Measurements from ENCODE around the gene GRM8.

- TF ChIP-seq ESRRG (CRISPR knock-in tag; IDR thresholded peaks at IDR 0.05) (no peak), CREB5 (CRISPR knock-in tag; IDR thresholded peaks at IDR 0.05; ENCODE audit: low read depth) (no peak), TSHZ2 (CRISPR knock-in tag; IDR thresholded peaks at IDR 0.05) (no peak; the same call in 1 of the 2 replicates), OSR1 (CRISPR knock-in tag; IDR thresholded peaks at IDR 0.05) (no peak), TCF4 (CRISPR knock-in tag; IDR thresholded peaks at IDR 0.05; ENCODE audit: borderline replicate concordance) (no peak), POU6F1 (CRISPR knock-in tag; IDR thresholded peaks at IDR 0.05; ENCODE audit: borderline replicate concordance, low read depth) (no peak), PPARA (CRISPR knock-in tag; IDR thresholded peaks at IDR 0.05; ENCODE audit: borderline replicate concordance) (no peak), ZNF70 (CRISPR knock-in tag; IDR thresholded peaks at IDR 0.05) (no peak), ARNTL (CRISPR knock-in tag; IDR thresholded peaks at IDR 0.05; ENCODE audit: borderline replicate concordance, low read depth) (no peak), ZFP30 (CRISPR knock-in tag; IDR thresholded peaks at IDR 0.05) (no peak)
Measured at GRCh38 chr7:127253281-127254162, 781 bp upstream of the GRM8 start.
